WERI-Rb-1 (cell line): ENCODE results near the gene CDC6.

ENCODE experiments used
- DNase-seq: peaks from one replicate; pipeline ENCODE4 v3.0.0-alpha.2; 2020
- H3K27ac ChIP-seq: fragments of 250-450 bp; sonication (Bioruptor Pico); 2 replicates; pipeline ENCODE4 v1.5.1; 2020; ENCODE audit warnings: mild to moderate bottlenecking, moderate library complexity
- H3K27me3 ChIP-seq: fragments of 250-450 bp; sonication (Bioruptor Pico); 2 replicates; pipeline ENCODE4 v1.5.1; 2021; ENCODE audit warnings: mild to moderate bottlenecking, low read depth, moderate library complexity; ENCODE audit not compliant: insufficient read depth, severe bottlenecking
- H3K36me3 ChIP-seq: fragments of 250-450 bp; sonication (Bioruptor Pico); 2 replicates; pipeline ENCODE4 v1.5.1; 2020; ENCODE audit warnings: mild to moderate bottlenecking, moderate library complexity
- H3K4me3 ChIP-seq: 2 replicates; pipeline ENCODE4 v1.5.1; 2011; ENCODE audit warnings: low read depth, mild to moderate bottlenecking, control low read depth, low read length
- H3K9me3 ChIP-seq: fragments of 250-450 bp; sonication (Bioruptor Pico); 2 replicates; pipeline ENCODE4 v1.5.1; 2021; ENCODE audit warnings: mild to moderate bottlenecking, moderate library complexity; ENCODE audit not compliant: severe bottlenecking
- CTCF ChIP-seq: IDR thresholded peaks from 2 replicates; pipeline ENCODE4 v1.5.1; 2011; ENCODE audit warnings: low read depth, mild to moderate bottlenecking, control low read depth, inconsistent platforms, low read length

Gene CDC6

GRCh38 chr17:40337351-40337750 lies 49.7 kb downstream of the CDC6 start:
- no peak overlapping the region for H3K4me3 ChIP-seq
- H3K27me3 ChIP-seq, result no peaks in the 10 kb centered on the region
- H3K9me3 ChIP-seq, result no peaks in the 10 kb centered on the region
- no peak for DNase-seq
- H3K36me3 ChIP-seq, result peaks cover 8% of the 10 kb centered on the region
- no peak overlapping the region for H3K27ac ChIP-seq
- TF ChIP-seq CTCF, result no peak

DNA sequence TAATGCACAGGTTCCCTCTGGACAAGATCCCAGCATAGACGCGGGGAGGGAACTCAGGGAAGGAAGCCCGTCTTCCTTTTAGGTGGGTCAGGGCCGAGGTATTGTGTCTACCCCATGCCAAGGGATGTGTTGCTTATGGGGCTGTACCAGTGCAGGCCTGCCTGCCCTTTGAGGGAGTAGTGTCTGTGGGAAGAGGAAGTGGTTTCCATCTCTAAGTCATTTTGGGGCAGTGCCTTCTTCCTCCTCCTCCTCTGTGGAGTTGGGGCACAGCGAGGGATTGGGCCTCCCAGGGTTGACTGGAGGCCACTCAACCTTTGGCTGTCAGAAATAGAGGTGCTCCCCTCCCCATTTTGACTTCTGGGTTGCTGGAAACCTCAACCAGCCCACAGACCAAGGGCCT lies 50.4 kb downstream of the CDC6 start:
- TF ChIP-seq CTCF, result no peak
- Histone ChIP-seq H3K9me3 (no peaks in the 10 kb centered on the region), H3K27me3 (no peaks in the 10 kb centered on the region), H3K27ac (no peak overlapping the region), H3K4me3 (no peak overlapping the region), H3K36me3 (peaks cover 6% of the 10 kb centered on the region)
- no peak for DNase-seq

GRCh38 chr17:40338941-40339649 lies 51.4 kb downstream of the CDC6 start:
- no peak for TF ChIP-seq CTCF
- DNase-seq, result no peak
- Histone ChIP-seq H3K27ac (no peak overlapping the region), H3K9me3 (no peaks in the 10 kb centered on the region), H3K36me3 (peaks cover 4% of the 10 kb centered on the region), H3K27me3 (no peaks in the 10 kb centered on the region), H3K4me3 (no peak overlapping the region)

DNA sequence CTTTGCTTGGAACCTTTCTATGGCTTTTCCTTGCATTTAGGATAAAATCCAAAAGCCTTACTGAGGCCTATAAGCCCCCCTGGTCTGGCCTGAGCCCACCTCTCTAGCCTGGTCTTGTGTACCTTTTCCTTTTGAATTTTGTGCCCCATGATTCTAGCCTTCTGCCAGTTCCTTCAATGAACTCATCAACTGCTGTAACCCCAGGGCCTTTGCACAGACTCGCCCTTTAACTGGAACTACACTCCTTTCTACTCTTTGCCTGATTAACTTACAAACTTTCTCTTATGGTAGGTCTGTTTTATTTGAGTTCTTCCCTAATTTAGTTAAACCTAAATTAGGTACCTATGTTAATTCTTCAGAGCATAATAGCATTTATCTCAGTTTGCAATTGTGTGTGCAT lies 52.6 kb downstream of the CDC6 start:
- no peak overlapping the region for H3K4me3 ChIP-seq
- no peak overlapping the region for H3K27ac ChIP-seq
- peaks cover 4% of the 10 kb centered on the region for H3K36me3 ChIP-seq
- H3K27me3 ChIP-seq, result no peaks in the 10 kb centered on the region
- no peak for DNase-seq
- no peak for TF ChIP-seq CTCF
- no peaks in the 10 kb centered on the region for H3K9me3 ChIP-seq

DNA sequence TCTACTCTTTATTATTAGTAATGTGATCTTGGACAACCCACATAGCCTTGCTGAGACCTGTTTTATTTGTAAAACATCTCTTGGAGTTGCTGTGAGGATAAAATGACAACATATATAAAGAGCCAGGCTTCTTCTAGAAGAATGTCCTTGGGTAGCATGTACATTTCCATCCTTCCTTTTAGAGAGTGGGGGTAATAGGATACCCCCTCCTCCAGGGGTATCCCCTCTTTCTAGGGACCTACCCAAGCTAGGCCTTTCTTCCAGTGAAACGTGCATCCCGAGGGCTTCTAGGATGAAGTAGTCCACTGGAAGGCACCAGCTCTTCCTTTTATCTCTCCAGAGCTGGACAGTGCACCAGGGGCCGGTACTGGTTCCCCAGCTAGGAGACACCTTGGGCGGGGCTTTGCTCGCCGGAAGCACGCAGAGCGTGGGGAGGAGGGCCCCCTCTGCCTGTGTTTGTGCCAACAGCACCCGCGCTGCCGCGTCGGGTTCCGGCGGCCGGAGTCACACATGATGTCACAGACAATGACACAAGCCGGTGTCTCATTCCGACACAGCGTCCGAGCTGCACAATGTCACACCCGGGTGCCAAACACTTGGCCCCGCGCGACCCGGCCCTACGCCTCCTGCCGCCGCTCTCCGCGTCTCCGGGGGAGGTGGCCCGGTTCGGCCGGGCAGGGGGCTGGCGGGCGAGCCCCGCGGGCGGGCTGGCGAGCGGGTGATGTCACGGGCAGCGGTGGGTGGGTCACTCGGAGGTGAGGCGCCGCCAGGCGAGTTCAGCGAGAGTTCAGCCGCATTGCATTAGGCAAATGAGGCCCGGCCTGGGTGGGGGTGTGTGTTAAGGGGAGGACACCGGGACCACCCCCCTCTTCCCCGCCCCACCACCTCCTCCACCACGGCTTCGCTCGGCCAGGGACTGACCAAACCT lies 53.5 kb downstream of the CDC6 start:
- peaks cover 4% of the 10 kb centered on the region for H3K36me3 ChIP-seq
- peak; percentile 46; the same call in 1 of the 2 replicates for TF ChIP-seq CTCF
- H3K27me3 ChIP-seq, result no peaks in the 10 kb centered on the region
- peak; percentile 96 for DNase-seq
- H3K4me3 ChIP-seq, result peak overlapping the region; percentile 60
- H3K9me3 ChIP-seq, result no peaks in the 10 kb centered on the region
- H3K27ac ChIP-seq, result peak overlapping the region; percentile 82
